Prostate gland (tissue), 2 donors: ENCODE results near the gene MFSD12. TPM values are rescaled to one million over a fixed set of nuclear protein-coding genes. Genes with fewer than 3 reads are reported as not detected.

Source experiments
- DNase-seq: peaks from one replicate; pipeline ENCODE4 v3.0.0-alpha.2; 2019; ENCODE audit warnings: low spot score
- H3K27ac ChIP-seq, 2 donors: fragments of 200-600 bp; sonication (generic); 2 replicates each; pipeline ENCODE4 v1.5.1; 2017 to 2019
- H3K27me3 ChIP-seq: fragments of 200-600 bp; sonication (generic); replicated peaks from 2 replicates; pipeline ENCODE4 v1.5.1; 2019; ENCODE audit not compliant: insufficient read depth
- H3K36me3 ChIP-seq, 2 donors: fragments of 200-600 bp; sonication (generic); 1 replicate in 1 of 2; 2 replicates in 1 of 2; pipeline versions ENCODE4 v1.5.1 to v1.8.1; 2017 to 2019
- H3K4me1 ChIP-seq: fragments of 200-600 bp; sonication (generic); replicated peaks from 2 replicates; pipeline ENCODE4 v1.5.1; 2019
- H3K4me3 ChIP-seq, 2 donors: fragments of 200-600 bp; sonication (generic); 2 replicates each; pipeline ENCODE4 v1.5.1; 2017 to 2019
- H3K9me3 ChIP-seq: fragments of 200-600 bp; sonication (generic); 2 replicates; pipeline ENCODE4 v1.5.1; 2017
- CTCF ChIP-seq, 4 experiments: fragments of 200-600 bp in 2 of 4; fragments of 450-650 bp in 2 of 4; sonication (generic) in 2 of 4; IDR thresholded peaks; 1 replicate in 3 of 4; 2 replicates in 1 of 4; pipeline ENCODE4 v1.5.1; 2016 to 2019; ENCODE audit warnings: antibody characterized with exemption in 4 of 4, mild to moderate bottlenecking in 2 of 4, moderate library complexity in 2 of 4
- POLR2A ChIP-seq: fragments of 450-650 bp; IDR thresholded peaks from one replicate; pipeline ENCODE4 v1.6.1; 2016; ENCODE audit warnings: antibody characterized with exemption, mild to moderate bottlenecking
- POLR2AphosphoS5 ChIP-seq: sonication (generic); formaldehyde crosslinking; IDR thresholded peaks from one replicate; pipeline ENCODE4 v1.6.1; 2017; ENCODE audit warnings: antibody characterized with exemption
- WGBS: methylation state at CpG from one replicate; pipeline ENCODE4 v1.1.5; 2018; 5-methylcytosine and 5-hydroxymethylcytosine counted together
- intact Hi-C: fragments of 100-400 bp; cut with DNase I; formaldehyde crosslinking; loops from one replicate; pipeline ENCODE4 v1.14.2; 2022
- total RNA-seq, 2 donors: library from RNA; depleted of rRNA; stranded (reverse); fragments of >200 nt; gene quantifications; one replicate each; pipeline ENCODE4 v1.1.0, GENCODE V29; 2016

Gene MFSD12
- total RNA-seq, 2 donors from 2014 or later: 60.5 to 86.1 TPM

DNA sequence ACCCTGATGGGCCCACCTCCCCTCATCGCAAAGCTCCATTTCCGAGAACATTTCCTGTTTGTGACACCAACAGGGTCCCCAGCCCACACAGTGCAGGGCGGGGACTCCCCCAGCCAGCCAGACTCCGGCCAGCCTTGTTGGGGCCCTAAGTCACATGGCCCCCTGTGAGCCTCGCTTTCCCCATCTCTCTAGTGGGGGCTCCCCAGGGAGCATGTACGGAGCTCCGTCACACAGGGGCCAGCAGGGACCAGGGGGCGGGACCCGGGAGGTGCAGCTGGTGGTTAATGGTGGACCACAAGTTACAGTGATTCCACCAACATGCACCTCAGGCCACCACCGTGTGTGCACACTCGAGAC, 47.6 kb upstream of the MFSD12 start:
- Histone ChIP-seq H3K9me3 (no peaks in the 10 kb centered on the region), H3K36me3 (no peaks in the 10 kb centered on the region), H3K27ac (no peak overlapping the region), H3K4me3 (no peak overlapping the region), H3K27me3 (no peaks in the 10 kb centered on the region), H3K4me1 (peaks cover 10% of the 10 kb centered on the region)
- WGBS: 68% methylated on average over 11 of the region's 11 CpGs
- TF ChIP-seq POLR2AphosphoS5 (no peak), POLR2A (no peak), CTCF (IDR thresholded peaks at IDR 0.05) (no peak)
- intact Hi-C loops: no loop called here
- DNase-seq: no peak

GRCh38 chr19:3604227-3604986, 47.0 kb upstream of the MFSD12 start:
- peaks cover 10% of the 10 kb centered on the region for H3K4me1 ChIP-seq
- no peaks in the 10 kb centered on the region for H3K36me3 ChIP-seq
- H3K4me3 ChIP-seq: no peak overlapping the region
- H3K9me3 ChIP-seq: no peaks in the 10 kb centered on the region
- no peaks in the 10 kb centered on the region for H3K27me3 ChIP-seq
- intact Hi-C loops: no loop called here
- DNase-seq: no peak
- 83% methylated on average over 27 of the region's 27 CpGs for WGBS
- H3K27ac ChIP-seq: no peak overlapping the region
- TF ChIP-seq POLR2AphosphoS5: no peak
- no peak for TF ChIP-seq POLR2A
- TF ChIP-seq CTCF (IDR thresholded peaks at IDR 0.05): no peak

DNA sequence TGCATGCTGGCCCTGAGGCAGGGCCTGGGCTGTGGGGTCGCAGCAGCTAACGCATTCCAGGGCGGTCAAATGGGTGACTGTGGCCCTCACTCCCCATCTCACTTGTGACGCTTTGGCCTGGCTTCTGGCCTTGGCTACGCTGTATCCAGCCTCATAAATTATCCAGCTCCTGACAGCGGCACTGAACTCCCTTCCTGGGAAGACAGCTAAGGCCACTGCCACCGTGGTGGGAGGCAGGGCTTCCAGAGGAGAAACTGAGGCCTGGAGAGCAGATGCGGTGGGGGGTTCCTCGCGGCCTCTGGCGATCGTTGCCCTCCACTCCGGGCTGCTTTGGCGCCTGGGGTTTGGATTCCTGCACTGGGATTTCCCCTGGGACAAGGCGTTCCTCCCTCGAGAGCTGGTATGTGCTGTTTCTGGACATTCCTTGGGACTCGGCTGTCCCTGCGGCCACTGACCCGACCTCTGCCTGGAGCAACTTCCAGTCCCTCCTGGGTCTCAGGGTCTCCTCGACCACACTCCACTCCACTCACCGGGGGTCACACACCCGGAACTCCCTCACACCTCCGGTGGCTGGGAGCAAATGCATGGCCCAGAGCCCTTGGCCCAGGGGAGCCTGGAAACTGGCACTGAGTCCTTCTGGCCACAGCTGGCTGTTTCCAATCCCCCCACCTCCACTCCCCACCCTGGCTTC, 45.9 kb upstream of the MFSD12 start:
- peaks cover 10% of the 10 kb centered on the region for H3K4me1 ChIP-seq
- H3K36me3 ChIP-seq: no peaks in the 10 kb centered on the region
- intact Hi-C loops: no loop called here
- no peak for DNase-seq
- H3K27me3 ChIP-seq: no peaks in the 10 kb centered on the region
- 57% methylated on average over 23 of the region's 23 CpGs for WGBS
- no peak overlapping the region for H3K4me3 ChIP-seq
- no peak overlapping the region for H3K27ac ChIP-seq
- H3K9me3 ChIP-seq: no peaks in the 10 kb centered on the region
- TF ChIP-seq CTCF (IDR thresholded peaks at IDR 0.05) (no peak), POLR2A (no peak), POLR2AphosphoS5 (no peak)

DNA sequence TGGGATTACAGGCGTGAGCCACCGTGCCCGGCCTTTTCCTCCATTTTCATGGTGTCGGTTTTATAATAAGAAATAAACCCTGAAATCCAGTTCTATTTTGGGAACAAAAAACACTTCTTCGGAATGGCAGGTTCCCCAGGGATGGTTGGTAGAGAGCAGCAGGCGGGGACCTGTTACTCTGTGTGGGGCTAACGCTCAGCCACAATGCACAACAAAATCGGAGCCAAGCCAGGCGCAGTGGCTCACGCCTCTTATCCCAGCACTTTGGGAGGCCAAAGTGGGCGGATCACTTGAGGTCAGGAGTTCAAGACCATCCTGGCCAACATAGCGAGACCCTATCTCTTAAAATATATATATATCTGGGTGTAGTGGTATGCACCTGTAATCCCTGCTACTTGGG, 43.6 kb upstream of the MFSD12 start:
- Histone ChIP-seq H3K36me3 (no peaks in the 10 kb centered on the region), H3K27ac (no peak overlapping the region), H3K4me1 (peaks cover 3% of the 10 kb centered on the region), H3K9me3 (no peaks in the 10 kb centered on the region), H3K27me3 (no peaks in the 10 kb centered on the region), H3K4me3 (no peak overlapping the region)
- intact Hi-C loops: no loop called here
- 83% methylated on average over 12 of the region's 12 CpGs for WGBS
- DNase-seq: no peak
- no peak for TF ChIP-seq POLR2AphosphoS5
- no peak for TF ChIP-seq CTCF (IDR thresholded peaks at IDR 0.05)
- no peak for TF ChIP-seq POLR2A

DNA sequence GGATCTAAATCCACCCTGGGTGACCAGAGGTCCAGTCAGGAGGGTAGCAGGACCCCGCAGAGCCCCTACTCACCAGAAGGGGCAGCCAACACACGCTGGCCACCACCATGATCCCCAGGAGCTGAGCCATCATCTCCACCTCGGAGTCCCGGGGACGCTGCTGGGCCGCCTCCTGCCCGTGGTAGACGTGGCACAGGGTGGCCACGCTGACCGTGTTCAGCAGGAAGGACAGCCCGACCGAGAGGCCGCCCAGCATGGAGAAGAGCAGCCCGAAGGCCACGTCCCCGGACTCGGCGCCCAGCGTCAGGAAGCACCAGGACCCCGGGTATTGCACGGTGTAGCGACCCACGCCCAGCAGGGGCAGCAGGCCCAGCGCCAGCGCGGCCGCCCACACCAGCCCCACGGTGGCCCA, 42.4 kb upstream of the MFSD12 start:
- Histone ChIP-seq H3K9me3 (no peaks in the 10 kb centered on the region), H3K27me3 (no peaks in the 10 kb centered on the region), H3K27ac (no peak overlapping the region), H3K4me1 (no peaks in the 10 kb centered on the region), H3K36me3 (no peaks in the 10 kb centered on the region), H3K4me3 (no peak overlapping the region)
- no peak for DNase-seq
- TF ChIP-seq POLR2A: no peak
- no peak for TF ChIP-seq CTCF (IDR thresholded peaks at IDR 0.05)
- TF ChIP-seq POLR2AphosphoS5: no peak
- intact Hi-C loops: no loop called here
- 85% methylated on average over 18 of the region's 28 CpGs for WGBS
